WTC11 (cell line): ENCODE measurements around the gene EVA1A.

Source experiments
- MXD4 ChIP-seq: fragments of 250-450 bp; sonication (Bioruptor Pico); IDR thresholded peaks from 2 replicates; pipeline ENCODE4 v1.8.0; 2021; ENCODE audit warnings: mild to moderate bottlenecking, moderate library complexity, borderline replicate concordance
- TF ChIP-seq, protein P1 (sequence below): sonication (generic); formaldehyde crosslinking; IDR thresholded peaks from 2 replicates; pipeline ENCODE4 v1.8.1; 2023; ENCODE audit warnings: mild to moderate bottlenecking, missing genetic modification reagents, moderate library complexity
- TF ChIP-seq, protein P2 (sequence below): fragments of 200-600 bp; IDR thresholded peaks from 2 replicates; pipeline ENCODE4 v1.8.0; 2022; ENCODE audit warnings: antibody characterized with exemption

DNA sequence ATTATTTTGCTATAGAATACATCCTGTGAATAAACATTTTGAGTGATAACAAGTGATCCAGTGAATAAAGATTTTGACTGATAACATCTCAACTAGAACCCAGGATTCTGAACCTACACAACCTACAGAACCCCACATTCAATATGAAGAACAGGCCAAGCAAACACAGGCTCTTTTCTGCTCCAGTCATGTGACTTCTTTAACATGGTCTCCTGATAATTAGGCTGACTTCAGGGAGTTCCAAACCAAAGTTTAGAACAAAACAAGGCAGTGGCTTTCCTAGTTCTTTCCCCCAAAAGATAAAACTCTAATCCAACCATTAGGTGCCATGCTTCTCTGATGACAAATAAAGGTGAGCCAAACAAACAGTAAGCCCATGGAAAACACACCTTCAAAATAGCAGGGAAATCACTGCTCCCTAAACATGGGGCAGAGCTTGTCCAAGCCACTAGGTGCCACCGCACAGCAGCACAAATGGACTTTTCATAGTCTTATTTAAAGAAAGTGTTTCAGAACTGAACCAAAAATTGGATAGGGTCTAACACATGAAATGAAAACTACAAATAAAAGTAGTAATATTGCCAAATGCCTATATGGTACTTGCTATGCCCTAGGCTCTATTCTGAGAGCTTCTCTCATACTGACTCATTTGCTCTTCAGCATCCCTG lies 95.3 kb downstream of the EVA1A start:
- TF ChIP-seq, protein P1, sequence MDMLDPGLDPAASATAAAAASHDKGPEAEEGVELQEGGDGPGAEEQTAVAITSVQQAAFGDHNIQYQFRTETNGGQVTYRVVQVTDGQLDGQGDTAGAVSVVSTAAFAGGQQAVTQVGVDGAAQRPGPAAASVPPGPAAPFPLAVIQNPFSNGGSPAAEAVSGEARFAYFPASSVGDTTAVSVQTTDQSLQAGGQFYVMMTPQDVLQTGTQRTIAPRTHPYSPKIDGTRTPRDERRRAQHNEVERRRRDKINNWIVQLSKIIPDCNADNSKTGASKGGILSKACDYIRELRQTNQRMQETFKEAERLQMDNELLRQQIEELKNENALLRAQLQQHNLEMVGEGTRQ (CRISPR knock-in tag): peak; percentile 37; the same call in 1 of the 2 replicates
- TF ChIP-seq, protein P2, sequence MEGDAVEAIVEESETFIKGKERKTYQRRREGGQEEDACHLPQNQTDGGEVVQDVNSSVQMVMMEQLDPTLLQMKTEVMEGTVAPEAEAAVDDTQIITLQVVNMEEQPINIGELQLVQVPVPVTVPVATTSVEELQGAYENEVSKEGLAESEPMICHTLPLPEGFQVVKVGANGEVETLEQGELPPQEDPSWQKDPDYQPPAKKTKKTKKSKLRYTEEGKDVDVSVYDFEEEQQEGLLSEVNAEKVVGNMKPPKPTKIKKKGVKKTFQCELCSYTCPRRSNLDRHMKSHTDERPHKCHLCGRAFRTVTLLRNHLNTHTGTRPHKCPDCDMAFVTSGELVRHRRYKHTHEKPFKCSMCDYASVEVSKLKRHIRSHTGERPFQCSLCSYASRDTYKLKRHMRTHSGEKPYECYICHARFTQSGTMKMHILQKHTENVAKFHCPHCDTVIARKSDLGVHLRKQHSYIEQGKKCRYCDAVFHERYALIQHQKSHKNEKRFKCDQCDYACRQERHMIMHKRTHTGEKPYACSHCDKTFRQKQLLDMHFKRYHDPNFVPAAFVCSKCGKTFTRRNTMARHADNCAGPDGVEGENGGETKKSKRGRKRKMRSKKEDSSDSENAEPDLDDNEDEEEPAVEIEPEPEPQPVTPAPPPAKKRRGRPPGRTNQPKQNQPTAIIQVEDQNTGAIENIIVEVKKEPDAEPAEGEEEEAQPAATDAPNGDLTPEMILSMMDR: no peak
- TF ChIP-seq MXD4 (CRISPR knock-in tag): no peak
